ENCODE measurements around the gene CACNB4. TPM values are rescaled to one million over a fixed set of nuclear protein-coding genes. Genes with fewer than 3 reads are reported as not detected.
A peak's percentile ranks its signal among the peaks of the same experiment; 100 is the strongest.

The CACNB4 gene
- total and polyA plus RNA-seq, 9 of the 15 experiments (the other 6 are each of a cell fraction or from before 2014, with no cell fraction given), result 0.01 to 0.20 (median 0.04) TPM; not detected in 1

DNA sequence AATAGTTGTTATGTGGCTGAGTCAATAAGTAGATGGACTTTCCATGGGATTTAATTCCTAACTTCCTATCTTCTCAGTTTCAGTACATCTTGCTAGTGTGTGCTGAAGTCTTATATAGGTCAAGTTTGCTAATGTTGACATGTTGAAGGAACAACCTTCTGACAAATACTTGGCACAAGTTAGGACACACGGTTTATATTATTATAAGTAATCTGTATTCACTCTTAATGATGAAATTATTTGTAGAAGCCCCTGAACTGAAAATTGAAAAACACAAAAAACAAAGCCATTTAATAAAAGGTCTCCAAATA is 289.8 kb downstream of the CACNB4 start (continued):
- TF ChIP-seq, protein P1, sequence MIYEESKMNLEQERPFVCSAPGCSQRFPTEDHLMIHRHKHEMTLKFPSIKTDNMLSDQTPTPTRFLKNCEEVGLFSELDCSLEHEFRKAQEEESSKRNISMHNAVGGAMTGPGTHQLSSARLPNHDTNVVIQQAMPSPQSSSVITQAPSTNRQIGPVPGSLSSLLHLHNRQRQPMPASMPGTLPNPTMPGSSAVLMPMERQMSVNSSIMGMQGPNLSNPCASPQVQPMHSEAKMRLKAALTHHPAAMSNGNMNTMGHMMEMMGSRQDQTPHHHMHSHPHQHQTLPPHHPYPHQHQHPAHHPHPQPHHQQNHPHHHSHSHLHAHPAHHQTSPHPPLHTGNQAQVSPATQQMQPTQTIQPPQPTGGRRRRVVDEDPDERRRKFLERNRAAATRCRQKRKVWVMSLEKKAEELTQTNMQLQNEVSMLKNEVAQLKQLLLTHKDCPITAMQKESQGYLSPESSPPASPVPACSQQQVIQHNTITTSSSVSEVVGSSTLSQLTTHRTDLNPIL (CRISPR knock-in tag; IDR thresholded peaks at IDR 0.05), result no peak
- TF ChIP-seq ZNF695 (CRISPR knock-in tag; IDR thresholded peaks at IDR 0.05), result no peak

DNA sequence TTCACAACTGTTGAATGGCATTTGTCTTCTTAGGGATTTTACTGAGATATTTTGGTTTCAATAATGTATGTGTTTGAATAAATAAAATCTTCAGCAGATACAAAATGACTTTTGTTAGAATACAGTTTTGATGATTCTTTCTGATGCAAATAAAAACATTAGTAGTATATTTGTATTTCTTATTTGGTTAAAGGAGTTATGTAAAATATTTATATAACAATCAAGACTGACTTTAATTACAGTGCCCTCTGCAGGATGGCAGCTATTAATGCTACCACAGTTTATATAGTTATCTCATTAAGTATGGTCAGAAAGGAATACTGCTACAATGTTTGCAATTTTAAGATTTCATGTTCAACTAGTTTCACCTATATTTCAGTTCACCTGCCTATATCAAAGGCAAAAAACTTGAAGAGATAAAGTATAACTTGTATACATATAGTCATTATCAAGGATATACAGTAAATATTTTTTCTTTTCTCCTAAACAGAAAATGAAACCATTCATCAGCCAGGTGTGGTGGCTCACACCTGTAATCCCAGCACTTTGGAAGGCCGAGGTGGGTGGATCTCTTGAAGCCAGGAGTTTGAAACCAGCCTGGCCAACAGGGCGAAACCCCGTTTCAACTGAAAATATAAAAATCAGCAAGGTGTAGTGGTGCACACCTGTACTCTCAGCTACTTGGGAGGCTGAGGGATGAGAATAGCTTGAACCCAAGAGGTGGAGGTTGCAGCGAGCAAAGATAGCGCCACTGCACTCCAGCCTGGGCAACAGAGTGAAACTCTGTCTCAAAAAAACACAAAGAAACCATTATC is 290.4 kb downstream of the CACNB4 start:
- no peaks in the 10 kb centered on the region for H3K9me3 ChIP-seq (replicated peaks; ENCODE audit: control insufficient read depth, insufficient read depth, low read depth, low read length)
- CTCF ChIA-PET (ENCODE audit: low intra/inter-chr PET ratio), result interaction anchor here (1.6 kb wide), 1 partner anchor 194 kb away, joined by 6 read pairs; no protein-coding TSS in a partner anchor
- intact Hi-C loops (cut with micrococcal nuclease), result no loop called here
- H3K4me2 ChIP-seq (ENCODE audit: insufficient read depth, low read length), result no peak overlapping the region
- ATAC-seq, result peak; percentile 55; the same call in 1 of the 3 replicates
- 95% methylated on average over 5 of the region's 5 CpGs for WGBS (ENCODE audit: insufficient coverage, low coverage, missing lambda C conversion rate)
- H3K36me3 ChIP-seq (ENCODE audit: control insufficient read depth, insufficient read depth, low read length), result peaks cover 79% of the 10 kb centered on the region
- in situ Hi-C loops (cut with MboI), result no loop called here
- no TSS peak for BruUV-seq (replicated peaks)
- no peaks in the 10 kb centered on the region for H3K27me3 ChIP-seq (ENCODE audit: control insufficient read depth in 2 of 2, insufficient read depth in 2 of 2, low read length in 2 of 2)
- H3K4me3 ChIP-seq, result no peak overlapping the region
- H4K20me1 ChIP-seq (replicated peaks; ENCODE audit: control insufficient read depth, insufficient read depth, low read length), result no peaks in the 10 kb centered on the region
- no peak overlapping the region for H2AFZ ChIP-seq (ENCODE audit: low read depth, low read length)
- no peaks in the 10 kb centered on the region for H3K4me1 ChIP-seq (replicated peaks in 1 of 2; ENCODE audit: control insufficient read depth in 2 of 2, insufficient read depth in 2 of 2, low read length in 2 of 2)
- H3K9ac ChIP-seq (ENCODE audit: insufficient read depth in 1 of 2, low read depth in 2 of 2, low read length in 2 of 2), result no peak overlapping the region
- peak in 1 of 4 experiments; percentile 24 for DNase-seq (ENCODE audit: extremely low read depth in 1 of 4, low spot score in 3 of 4)
- POLR2A ChIA-PET, result interaction anchor here (0.7 kb wide), 1 partner anchor 15 kb away, joined by 3 read pairs; no protein-coding TSS in a partner anchor
- FAIRE-seq, result no peak
- no peaks in the 10 kb centered on the region for H3K9me1 ChIP-seq (ENCODE audit: control insufficient read depth, insufficient read depth, low read length)
- H3K27ac ChIP-seq (ENCODE audit: extremely low read depth, low read depth, low read length), result no peak overlapping the region
- H3K79me2 ChIP-seq (ENCODE audit: control insufficient read depth, insufficient read depth, low read length), result peaks cover 3% of the 10 kb centered on the region; the same call in 1 of the 3 replicates
- 0 out of 2 replicates have a peak, but pooled peaks have one; percentile 4 for TF ChIP-seq POLR2H (tag; IDR thresholded peaks at IDR 0.05; ENCODE audit: low read depth)
- no peak for TF ChIP-seq ZNF766 (CRISPR knock-in tag; conservative IDR thresholded peaks at IDR 0.05)
- TF ChIP-seq, protein P2, sequence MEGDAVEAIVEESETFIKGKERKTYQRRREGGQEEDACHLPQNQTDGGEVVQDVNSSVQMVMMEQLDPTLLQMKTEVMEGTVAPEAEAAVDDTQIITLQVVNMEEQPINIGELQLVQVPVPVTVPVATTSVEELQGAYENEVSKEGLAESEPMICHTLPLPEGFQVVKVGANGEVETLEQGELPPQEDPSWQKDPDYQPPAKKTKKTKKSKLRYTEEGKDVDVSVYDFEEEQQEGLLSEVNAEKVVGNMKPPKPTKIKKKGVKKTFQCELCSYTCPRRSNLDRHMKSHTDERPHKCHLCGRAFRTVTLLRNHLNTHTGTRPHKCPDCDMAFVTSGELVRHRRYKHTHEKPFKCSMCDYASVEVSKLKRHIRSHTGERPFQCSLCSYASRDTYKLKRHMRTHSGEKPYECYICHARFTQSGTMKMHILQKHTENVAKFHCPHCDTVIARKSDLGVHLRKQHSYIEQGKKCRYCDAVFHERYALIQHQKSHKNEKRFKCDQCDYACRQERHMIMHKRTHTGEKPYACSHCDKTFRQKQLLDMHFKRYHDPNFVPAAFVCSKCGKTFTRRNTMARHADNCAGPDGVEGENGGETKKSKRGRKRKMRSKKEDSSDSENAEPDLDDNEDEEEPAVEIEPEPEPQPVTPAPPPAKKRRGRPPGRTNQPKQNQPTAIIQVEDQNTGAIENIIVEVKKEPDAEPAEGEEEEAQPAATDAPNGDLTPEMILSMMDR (IDR thresholded peaks at IDR 0.05 in 2 of 3, conservative IDR thresholded peaks at IDR 0.05 in 1 of 3; ENCODE audit: insufficient read depth in 2 of 3, low read depth in 1 of 3, low read length in 3 of 3), result peak in 1 of 3 experiments; percentile 63; a peak in 3 of 6 replicates
- TF ChIP-seq CHD1 (IDR thresholded peaks at IDR 0.05; ENCODE audit: low read length), result no peak
- TF ChIP-seq MCM7 (IDR thresholded peaks at IDR 0.05), result no peak
- TF ChIP-seq, protein P3, sequence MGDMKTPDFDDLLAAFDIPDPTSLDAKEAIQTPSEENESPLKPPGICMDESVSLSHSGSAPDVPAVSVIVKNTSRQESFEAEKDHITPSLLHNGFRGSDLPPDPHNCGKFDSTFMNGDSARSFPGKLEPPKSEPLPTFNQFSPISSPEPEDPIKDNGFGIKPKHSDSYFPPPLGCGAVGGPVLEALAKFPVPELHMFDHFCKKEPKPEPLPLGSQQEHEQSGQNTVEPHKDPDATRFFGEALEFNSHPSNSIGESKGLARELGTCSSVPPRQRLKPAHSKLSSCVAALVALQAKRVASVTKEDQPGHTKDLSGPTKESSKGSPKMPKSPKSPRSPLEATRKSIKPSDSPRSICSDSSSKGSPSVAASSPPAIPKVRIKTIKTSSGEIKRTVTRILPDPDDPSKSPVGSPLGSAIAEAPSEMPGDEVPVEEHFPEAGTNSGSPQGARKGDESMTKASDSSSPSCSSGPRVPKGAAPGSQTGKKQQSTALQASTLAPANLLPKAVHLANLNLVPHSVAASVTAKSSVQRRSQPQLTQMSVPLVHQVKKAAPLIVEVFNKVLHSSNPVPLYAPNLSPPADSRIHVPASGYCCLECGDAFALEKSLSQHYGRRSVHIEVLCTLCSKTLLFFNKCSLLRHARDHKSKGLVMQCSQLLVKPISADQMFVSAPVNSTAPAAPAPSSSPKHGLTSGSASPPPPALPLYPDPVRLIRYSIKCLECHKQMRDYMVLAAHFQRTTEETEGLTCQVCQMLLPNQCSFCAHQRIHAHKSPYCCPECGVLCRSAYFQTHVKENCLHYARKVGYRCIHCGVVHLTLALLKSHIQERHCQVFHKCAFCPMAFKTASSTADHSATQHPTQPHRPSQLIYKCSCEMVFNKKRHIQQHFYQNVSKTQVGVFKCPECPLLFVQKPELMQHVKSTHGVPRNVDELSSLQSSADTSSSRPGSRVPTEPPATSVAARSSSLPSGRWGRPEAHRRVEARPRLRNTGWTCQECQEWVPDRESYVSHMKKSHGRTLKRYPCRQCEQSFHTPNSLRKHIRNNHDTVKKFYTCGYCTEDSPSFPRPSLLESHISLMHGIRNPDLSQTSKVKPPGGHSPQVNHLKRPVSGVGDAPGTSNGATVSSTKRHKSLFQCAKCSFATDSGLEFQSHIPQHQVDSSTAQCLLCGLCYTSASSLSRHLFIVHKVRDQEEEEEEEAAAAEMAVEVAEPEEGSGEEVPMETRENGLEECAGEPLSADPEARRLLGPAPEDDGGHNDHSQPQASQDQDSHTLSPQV (IDR thresholded peaks at IDR 0.05), result peak; percentile 15; the same call in 1 of the 2 replicates
- TF ChIP-seq ZNF217 (CRISPR knock-in tag; IDR thresholded peaks at IDR 0.05), result no peak
- TF ChIP-seq IFI16 (CRISPR knock-in tag; IDR thresholded peaks at IDR 0.05), result no peak

All from K562 (cell line).